Tongue (tissue), 2 donors: Measurements from ENCODE around the gene MEDAG. TPM values are rescaled to one million over a fixed set of nuclear protein-coding genes. Genes with fewer than 3 reads are reported as not detected.
"Not testable (repeated sequence)": the region's sequence is repeated elsewhere in the genome, so short reads cannot be mapped to it uniquely, and the experiment has no call there.

Experiments
- DNase-seq: peaks from one replicate; pipeline ENCODE4 v3.0.0-alpha.2; 2015
- total RNA-seq: library from RNA; depleted of rRNA; stranded (reverse); fragments of >200 nt; gene quantifications from one replicate; pipeline ENCODE4 v1.2.3, GENCODE V29; 2014

Gene MEDAG
- total RNA-seq, 1 donor from 2014 or later, result 4.1 TPM

DNA sequence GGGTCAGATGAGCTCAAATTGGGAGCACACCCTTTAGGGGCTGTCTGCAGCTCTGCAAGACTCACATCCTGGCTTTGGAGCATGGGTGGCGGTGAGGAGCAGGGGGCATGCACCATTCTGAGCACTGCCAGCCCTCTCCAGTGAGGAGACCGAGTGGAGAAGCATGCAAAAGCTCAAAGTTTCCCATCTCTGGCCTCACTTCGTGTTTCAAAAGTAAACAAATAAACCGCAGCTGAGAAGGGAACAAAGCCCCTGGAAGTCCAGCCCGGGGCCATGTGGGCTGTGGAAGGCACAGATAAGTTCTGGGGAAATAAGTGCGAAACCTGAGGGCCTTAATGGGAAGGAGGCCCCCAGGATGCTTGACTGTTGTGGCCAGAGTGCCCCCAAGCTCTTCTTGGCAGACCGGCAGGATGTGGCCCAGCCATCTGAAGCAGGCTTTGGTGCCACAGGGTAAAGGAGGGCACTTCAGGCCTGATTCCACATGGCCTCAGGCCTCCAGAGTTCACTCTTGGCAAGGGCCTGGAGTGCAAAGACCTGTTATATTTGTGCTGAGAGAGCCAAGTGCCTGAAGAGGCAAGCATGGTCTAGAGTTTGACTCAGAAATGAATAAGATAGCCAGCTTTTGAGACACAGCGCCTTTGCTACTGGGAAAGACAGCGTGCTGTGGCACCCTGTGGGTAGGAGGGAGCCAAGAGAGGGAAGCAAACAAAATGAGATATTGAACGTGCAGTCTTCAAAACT, 1.2 kb downstream of the MEDAG start:
- peak; percentile 25 for DNase-seq

DNA sequence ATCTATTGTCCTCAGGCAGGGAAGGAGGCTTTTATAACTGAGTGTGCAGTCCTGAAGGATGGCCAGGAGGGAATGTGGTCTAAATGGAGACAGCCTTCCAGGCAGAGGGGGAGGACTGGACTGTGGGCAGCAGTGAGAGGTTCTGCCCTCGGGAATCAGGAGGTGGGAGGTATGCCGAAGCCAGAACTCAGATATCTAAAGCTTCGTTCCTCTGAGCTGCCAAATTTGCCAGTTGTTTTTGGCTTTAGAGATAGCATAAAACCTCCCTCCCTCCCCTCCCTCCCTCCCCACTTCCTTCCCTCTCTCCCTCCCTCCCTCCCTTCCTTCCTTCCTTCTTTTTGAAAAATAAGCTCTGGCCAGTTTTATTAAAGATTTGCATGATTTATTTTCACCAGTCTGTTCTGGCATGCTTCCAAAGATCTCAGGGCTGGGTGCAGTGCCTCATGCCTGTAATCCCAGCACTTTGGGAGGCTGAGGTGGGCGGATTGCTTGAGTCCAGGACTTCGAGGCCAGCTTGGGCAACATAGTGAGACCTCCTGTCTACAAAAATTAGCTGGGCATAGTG, 2.4 kb downstream of the MEDAG start:
- no peak for DNase-seq

DNA sequence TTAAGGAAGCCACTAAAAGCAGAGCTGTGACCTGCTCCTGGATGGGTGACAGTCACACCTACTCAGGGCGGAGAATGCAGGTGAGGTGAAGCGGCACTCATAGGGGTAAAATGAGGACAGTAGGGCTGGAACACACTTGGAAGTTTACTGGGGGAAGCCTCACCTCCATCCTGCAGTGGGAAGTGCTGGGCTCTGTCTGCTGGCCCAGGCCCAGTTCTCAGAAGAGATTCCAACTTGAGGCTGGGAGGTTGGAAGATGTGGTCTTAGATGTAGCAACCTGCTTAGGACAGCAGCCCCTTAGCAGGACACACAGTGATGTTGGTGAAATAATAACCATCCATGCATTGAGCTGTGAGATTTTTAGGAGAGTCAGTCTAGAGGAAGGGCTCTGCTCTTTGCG, 4.6 kb downstream of the MEDAG start:
- DNase-seq, result no peak

DNA sequence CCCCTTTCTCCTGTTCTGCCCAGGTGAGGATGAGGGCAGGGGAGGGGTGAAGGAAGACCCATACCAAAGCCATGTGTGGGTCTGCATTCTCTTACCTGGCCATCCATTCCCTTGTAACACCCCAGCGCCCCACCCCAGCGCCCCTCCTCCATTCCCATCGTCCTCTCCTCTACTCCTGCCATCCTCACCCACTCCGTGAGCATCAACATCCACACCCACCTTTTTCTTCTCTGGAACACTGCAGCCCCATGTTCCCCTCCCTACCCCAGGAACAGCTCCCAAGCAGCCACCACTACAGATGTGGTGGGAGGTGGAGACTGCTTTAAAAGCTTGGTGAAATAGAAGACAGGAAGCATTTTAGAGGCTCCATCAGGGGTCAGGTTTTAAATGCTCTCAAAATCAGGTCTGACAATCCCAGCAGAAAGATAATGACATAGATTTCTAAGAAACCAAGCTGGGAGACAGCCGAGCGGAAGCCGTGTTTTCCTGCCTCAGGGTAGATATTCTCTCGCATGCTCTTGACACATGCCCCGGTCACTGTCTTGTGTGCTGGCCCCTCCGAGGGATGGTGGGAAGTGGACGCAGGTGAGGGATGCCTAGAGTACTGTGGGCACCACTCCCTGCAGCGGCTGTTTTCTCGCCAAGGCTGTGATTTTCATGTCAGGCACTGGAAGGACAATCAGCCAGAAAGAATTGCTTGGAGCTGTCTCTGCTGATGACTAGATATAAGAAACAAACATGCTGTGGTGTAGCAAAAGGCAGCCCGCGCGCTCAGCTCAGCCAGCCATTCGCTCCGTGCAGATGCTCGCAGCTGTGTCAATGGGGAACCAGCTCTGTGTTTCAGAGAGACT, 9.8 kb downstream of the MEDAG start:
- no peak for DNase-seq

DNA sequence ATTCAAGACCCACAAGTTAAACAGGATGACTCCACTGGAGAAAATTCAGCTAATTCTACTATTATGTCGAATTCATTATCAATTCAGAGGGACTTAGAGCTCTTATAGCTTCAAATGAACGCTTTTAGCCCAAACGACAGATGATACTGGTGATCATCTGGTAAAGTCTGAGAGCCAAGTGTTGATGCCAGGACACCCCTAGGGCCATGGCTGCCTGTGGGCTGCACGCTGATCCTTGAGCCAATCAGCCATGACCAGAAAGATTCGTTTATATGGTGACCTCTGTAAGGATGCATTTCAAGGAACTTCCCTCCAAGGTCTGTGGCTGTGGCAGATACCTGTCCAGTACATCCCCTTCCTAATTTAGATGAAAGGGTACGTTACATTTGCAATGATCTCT, 10.9 kb downstream of the MEDAG start:
- no peak for DNase-seq

DNA sequence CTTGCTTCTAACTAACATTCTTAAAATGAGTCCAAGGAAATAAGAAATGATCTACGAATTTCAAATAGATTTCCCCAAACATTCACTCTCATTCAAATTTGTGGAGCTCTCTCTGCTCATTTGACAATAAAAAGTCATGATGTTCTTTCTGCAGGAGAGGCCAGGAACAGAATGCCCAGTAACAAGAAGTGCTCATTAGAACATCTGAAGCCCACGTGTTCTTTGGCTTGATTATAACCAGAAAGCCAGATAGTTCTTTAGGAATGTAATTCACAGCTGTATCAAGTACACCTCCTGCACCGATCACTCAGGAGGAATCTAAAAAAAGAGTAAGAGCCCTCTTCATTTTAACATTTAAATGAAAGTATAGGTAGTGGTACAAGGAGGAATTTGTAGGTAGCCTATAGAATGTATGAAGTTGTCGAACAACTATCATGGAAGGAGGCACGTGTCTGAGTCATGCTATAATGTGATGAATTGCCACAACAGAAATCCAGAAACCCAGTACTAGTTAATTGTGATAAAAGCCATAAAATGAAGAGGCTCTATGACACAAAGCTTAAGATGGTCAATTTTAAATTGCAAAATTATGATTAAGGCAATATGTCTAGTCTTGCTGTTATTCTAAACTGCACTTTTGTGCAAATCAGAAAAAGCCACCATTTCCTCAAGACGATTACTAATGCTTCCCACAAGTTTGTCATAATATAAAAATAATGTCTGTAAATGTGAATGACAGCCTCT, 12.8 kb downstream of the MEDAG start:
- no peak for DNase-seq

DNA sequence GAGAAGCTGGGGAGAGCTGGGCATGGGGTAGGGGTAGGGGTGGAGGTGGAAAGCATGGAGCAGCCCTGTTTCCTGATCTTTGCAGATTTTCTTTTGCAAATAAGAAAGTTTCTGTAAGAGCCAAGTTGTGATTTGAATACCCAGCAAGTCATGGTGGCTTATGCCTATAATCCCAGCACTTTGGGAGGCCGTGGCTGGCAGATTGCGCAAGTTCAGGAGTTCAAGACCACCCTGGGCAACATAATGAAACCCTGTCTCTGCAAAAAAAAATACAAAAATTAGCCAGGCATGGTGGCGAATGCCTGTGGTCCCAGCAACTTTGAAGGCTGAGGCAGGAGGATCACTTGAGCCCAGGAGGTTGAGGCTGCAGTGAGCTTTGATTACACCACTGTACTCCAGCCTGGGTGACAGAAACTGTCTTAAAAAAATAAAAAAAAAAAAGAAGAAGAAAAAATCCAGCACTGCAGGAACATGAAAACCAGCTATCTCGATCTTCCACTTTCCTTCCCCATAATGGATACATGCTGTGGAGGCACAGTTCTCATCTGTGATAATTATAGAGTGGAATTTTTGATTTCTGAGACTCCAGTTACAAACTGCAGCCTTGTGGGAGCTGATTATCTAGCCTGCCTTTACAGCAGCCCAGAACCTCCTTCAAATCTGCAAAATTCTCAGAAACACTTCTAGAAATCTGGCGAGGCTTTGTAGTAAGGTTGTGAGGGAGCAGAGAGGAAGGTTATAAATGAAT, 14.3 kb downstream of the MEDAG start:
- DNase-seq, result no peak

DNA sequence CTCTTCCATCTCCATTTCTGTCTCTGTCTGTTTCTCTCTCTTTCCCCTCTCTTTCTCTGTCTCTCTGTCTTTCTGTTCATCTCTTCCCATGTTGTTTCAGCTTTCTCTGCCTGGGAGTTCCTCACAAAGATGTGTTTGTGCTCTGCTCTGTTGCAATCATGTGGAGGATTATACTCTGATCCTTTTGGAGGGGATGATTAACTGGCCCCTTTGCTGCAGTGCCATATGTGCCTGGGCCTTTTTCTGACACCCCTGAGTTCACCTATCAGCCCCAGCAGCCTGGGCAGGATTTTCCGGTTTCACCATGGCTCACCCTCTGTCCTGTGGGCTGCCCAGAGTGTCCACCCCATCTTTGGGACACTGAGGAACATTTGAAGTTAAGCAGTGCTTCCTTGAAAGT, 17.3 kb downstream of the MEDAG start:
- no peak for DNase-seq

DNA sequence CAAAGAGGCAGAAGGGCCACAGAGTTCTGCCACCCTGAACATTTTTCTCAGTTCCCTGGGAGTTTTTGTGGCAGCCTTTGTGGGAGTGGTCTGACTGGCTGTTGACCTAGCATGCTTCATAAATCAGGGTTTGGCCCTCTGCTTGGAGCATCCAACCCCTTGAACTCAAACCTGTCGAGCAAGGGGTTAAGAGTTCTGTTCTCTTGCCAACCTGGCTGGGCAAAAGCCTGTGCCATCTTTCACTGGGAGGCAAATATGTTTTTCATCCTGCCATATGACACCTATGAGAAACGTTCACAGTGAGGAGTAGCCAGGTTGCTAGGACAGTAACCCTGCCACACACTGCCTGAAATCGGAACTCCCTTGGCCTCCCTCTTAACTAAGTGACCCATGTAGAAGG, 18.6 kb downstream of the MEDAG start:
- no peak for DNase-seq

DNA sequence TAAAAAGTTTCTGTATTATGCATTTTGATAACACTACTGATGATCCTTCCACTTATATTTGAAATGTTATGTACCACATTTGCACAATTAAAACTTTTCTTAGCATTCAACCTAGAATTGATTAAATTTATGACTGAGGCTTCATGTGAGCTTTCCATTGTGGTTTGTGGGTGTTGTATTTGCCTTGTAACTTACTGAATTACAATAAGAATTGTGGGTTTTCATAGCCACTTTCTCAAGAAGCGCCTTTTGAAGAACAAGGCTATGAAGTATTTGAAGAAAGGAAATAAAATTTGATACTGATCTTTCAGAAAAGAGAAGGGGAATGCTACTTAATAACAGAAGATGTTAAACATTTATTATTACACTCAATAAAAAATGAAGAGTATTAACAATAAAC, 19.4 kb downstream of the MEDAG start:
- no peak for DNase-seq

DNA sequence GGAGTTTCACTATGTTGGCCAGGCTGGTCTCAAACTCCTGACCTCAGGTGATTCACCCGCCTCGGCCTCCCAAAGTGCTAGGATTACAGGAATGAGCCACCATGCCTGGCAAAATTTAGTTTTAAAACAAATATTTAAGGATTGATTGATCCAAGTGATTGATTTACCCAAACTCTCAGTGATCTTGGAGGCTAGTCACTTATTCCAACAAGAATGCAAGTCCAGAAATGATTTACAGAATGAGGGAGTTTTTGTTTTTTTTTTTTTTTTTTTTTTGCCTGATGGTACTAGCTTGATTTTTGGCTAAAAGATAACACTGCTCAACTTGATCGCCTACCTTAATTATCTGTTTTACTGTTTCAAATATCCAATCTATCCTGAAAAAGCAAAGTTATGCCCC, 20.7 kb downstream of the MEDAG start:
- DNase-seq, result no peak

DNA sequence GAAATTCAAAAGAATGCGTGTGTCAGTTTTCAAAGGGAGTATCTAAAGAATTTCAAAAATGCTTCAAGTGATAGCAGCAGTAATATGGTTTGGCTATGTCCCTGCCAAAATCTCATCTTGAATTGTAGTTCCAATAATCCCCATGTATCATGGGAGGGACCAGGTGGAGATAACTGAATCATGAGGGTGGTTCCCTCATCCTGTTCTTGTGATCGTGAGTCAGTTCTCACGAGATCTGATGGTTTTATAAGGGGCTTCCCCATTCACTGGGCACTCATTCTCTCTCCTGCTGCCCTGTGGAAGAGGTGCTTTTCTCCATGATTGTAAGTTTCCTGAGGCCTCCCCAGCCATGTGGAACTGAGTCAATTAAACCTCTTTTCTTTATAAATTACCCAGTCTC, 21.1 kb downstream of the MEDAG start:
- DNase-seq, result not testable (repeated sequence)

DNA sequence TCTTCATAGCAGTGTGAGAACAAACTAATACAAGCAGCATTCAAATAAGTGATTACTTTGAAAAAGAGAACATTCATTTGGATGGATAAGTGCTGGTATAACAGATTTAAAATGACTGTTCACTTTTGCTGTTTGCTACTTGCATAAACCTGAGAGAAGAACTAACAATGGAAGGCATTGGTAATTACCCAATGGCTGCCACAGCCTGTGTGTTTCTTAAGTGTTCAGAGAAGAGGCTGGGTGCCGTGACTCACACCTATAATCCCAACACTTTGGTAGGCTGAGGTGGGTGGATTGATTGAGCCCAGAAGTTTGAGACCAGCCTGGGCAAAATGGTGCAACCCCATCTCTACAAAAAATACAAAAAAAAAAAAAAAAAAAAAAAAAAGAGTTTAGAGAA, 21.5 kb downstream of the MEDAG start:
- no peak for DNase-seq

DNA sequence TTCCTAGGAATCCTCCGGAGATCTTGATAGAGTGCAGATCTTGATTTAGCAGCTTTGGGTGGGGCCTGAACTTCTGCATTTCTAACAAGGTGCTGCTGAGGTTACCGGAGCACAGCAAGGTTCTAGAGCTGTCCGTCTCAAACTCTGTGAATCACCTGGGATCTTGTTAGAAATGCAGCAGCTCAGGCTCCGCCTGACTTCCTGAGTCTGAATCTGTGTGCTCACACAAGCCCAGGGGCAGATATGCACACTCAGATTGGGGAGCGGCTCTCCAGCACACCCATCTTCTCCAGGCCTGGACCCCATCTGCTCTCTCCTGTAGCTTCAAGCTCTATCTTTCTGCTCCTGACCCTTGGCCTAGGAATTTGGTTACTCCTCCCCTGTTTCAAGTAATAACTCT, 22.9 kb downstream of the MEDAG start:
- no peak for DNase-seq

DNA sequence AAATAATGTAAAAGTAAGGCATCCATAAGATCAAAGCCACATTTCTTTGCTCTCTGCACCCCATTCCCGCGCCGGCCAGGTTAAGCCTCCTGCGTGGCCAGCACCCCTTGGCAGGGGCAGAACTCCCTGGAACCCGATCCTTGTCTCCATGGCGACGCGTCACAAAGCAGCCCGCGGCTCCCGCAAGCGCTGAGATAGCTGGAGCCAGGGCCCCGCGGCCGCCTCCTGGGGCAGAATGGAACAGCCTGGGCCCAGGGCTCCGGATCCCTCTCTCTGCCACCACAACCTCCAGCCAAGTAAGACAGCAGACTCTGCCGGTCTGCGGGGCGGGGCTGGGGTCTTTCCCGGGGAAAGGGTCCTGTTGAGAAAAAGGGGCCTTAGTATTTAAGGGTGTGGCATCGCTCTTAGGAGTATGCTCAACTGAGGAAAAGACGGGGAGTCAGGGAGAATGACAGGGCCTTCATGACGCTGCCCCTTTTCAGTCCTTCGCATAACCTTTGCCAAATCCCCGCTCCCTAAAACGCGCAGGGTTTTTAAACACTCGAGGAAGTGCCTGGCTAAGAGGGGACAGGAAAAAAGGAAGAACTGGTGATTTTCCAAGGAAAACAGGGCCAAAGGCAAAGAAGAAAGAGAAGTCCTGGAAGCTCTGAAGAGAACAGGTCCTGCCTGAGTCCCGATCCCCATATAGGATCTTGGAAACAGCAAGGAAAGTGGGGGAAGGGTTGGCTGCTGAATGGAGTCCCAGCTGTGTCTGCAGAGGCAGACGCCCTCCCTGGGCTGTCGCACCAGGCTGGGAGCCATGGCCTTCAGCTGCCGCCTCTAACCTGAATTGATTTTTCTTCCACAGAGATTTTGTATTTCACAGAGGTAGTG, 26.6 kb downstream of the MEDAG start, which contains the start of gene TEX26:
TEX26 (plus strand) TSS at position 176 of the 873 bp plus-strand sequence; CDS start at position 236, 60 bp downstream.
- DNase-seq, result peak; percentile 64

DNA sequence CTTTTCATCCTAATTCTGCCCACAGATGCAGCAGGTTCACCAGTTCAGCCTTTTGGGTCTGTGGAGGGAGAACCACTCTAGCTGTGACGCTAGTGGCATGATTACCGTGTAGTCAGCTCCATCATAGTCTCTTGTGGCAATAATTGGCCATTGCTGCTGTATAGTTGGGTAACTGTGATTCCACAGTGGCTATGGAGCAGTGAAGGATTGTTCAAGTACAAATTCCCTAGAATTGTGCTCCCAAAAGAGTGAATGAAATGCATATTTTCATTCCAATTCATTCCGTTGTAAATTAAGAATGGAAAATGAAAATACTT, 27.2 kb downstream of the MEDAG start:
- no peak for DNase-seq

DNA sequence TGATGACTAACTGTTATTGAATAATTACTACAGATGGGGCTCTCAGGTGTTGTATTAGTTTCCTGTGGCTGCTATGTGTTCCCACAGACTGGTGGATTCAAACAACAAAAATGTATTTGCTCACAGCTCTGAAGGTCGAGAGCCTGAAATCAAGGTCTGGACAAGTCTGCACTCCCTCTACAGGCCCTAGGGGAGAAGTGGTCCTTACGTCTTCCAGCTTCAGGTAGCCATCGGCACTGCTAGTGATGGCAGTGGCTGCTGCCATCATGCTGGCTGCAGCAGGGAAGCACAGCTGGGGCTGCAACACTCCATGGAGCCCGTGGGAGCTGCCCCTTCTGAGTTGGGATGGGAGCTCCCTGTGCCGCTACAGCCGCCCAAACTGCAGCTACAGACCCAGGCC, 28.3 kb downstream of the MEDAG start:
- DNase-seq, result no peak

DNA sequence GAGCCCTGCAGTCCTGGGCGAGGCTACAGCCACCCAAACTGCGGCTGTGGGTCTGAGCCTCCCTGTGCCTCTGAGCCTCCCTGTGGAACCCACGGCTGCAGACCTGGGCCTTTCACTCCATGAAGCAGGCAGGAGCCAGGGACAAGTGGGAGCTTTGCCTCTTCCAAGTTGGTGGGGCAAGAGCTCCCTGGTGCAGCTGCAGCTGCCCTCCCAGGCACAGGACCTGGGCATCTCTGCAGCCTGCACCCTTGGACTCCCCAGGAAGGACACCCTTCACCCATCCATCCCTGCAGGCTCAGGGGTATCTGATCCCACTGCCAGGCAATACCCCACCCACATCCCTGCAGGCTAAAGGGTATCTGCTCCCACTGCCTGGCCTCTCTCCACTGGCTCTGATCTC, 28.7 kb downstream of the MEDAG start:
- no peak for DNase-seq

DNA sequence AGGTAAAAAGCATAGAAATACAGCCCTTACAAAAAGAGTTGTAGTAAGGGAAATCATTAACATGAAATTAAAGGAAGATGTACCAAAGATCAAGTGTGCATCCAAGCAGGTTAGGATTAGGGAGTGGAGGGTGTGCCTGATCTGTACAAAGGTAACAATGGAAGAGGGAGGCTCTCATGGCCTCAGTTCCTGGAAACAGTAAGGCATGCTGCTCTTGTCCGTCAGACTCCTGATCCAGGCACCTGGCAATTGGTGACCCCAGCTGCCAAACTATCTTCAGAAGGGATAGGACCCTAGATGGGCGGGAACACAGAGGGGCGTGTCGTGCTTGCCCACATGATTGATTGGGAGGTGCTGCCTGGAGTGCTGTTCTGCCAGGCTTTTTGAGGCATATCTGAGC, 30.9 kb downstream of the MEDAG start:
- DNase-seq, result no peak

DNA sequence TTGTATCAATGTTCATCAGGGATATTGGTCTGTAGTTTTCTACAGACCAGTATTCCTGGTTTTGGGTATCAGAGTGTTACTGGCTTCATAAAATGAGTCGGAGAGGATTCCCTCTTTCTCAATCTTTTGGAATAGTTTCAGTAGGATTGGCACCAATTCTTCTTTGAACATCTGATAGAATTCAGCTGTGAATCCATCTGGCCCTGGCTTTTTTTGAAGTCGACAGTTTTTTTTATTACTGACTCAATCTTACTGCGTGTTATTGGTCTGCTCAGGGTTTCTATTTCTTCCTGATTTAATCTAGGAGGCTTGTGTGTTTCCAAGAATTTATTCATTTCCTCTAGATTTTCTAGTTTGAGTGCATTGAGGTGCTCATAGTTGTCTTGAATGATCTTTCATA, 37.8 kb downstream of the MEDAG start:
- DNase-seq, result no peak
